H1 (cell line): ENCODE results near the gene PRC1. TPM values are rescaled to one million over a fixed set of nuclear protein-coding genes. Genes with fewer than 3 reads are reported as not detected.

Experiments used
- BACH1 ChIP-seq: IDR thresholded peaks from 2 replicates; pipeline ENCODE4 v1.6.1; 2012; ENCODE audit warnings: low read length, improper control_type of control experiment
- CEBPB ChIP-seq: IDR thresholded peaks from 2 replicates; pipeline ENCODE4 v1.6.1; 2012; ENCODE audit warnings: low read depth, low read length
- CHD7 ChIP-seq: fragments of 300-600 bp; sonication (generic); IDR thresholded peaks from 2 replicates; pipeline ENCODE4 v1.7.1; 2012; ENCODE audit warnings: low read length, moderate library complexity, mild to moderate bottlenecking, inconsistent platforms; ENCODE audit not compliant: insufficient replicate concordance
- FOSL1 ChIP-seq: IDR thresholded peaks from 2 replicates; pipeline ENCODE4 v1.6.1; 2011; ENCODE audit warnings: mild to moderate bottlenecking, low read depth, low read length, moderate library complexity; ENCODE audit not compliant: insufficient read depth
- MAFK ChIP-seq: IDR thresholded peaks from 2 replicates; pipeline ENCODE4 v1.6.1; 2012; ENCODE audit warnings: low read depth, mild to moderate bottlenecking, improper control_type of control experiment, low read length
- POLR2AphosphoS5 ChIP-seq: IDR thresholded peaks from 2 replicates; pipeline ENCODE4 v1.6.1; 2011; ENCODE audit warnings: low read depth, low read length
- RFX5 ChIP-seq: IDR thresholded peaks from 2 replicates; pipeline ENCODE4 v1.6.1; 2011; ENCODE audit warnings: low read depth, low read length, improper control_type of control experiment, borderline replicate concordance
- RNF2 ChIP-seq: fragments of 200-900, 300-1000 bp; sonication (generic); IDR thresholded peaks from 2 replicates; pipeline ENCODE4 v1.7.1; 2016; ENCODE audit warnings: borderline replicate concordance, low read depth, mild to moderate bottlenecking, antibody characterized with exemption, low read length; ENCODE audit not compliant: poor library complexity, severe bottlenecking; ENCODE audit errors: missing control alignments
- SIX5 ChIP-seq: IDR thresholded peaks from 2 replicates; pipeline ENCODE4 v1.6.1; 2011; ENCODE audit warnings: mild to moderate bottlenecking, low read depth, low read length
- USF2 ChIP-seq: IDR thresholded peaks from 2 replicates; pipeline ENCODE4 v1.6.1; 2011; ENCODE audit warnings: low read length, improper control_type of control experiment
- polyA plus RNA-seq, 7 experiments: library from polyadenylated mRNA; depleted of rRNA in 3 of 7; stranded (reverse) in 5 of 7; unstranded in 2 of 7; fragments of >200 nt in 5 of 7; fragments of 200-250 nt in 2 of 7; gene quantifications; 1 replicate in 5 of 7; 2 replicates in 1 of 7; 4 replicates in 1 of 7; pipeline versions ENCODE4 v1.2.1 to v1.2.3, GENCODE V29; 2011 to 2013; ENCODE audit warnings: missing spikeins in 2 of 7, mixed read lengths in 2 of 7
- total RNA-seq: library from RNA; stranded (reverse); fragmentation: NEBNext Ultra II Directional; extraction: Animal tissue kit (Norgen Biotek cat#: 25700); gene quantifications from 2 replicates; pipeline ENCODE4 v1.2.1, GENCODE V29; 2021

The PRC1 gene
- total and polyA plus RNA-seq, 2 of the 8 experiments (the other 6 are each of a cell fraction or from before 2014, with no cell fraction given), result 90.7 to 181 TPM

GRCh38 chr15:90987561-90988141, 6.7 kb downstream of the PRC1 start (continued):
- TF ChIP-seq CHD7 (no peak), SIX5 (no peak), POLR2AphosphoS5 (no peak), USF2 (no peak), CEBPB (no peak), RNF2 (no peak), RFX5 (no peak), BACH1 (no peak), MAFK (no peak), FOSL1 (no peak)
